Measurements from ENCODE around the gene CHGA. TPM values are rescaled to one million over a fixed set of nuclear protein-coding genes. Genes with fewer than 3 reads are reported as not detected.

CHGA gene
- polyA plus RNA-seq, 2 of the 4 experiments (the other 2 are of a cell fraction) = 0.32 to 0.70 TPM

DNA sequence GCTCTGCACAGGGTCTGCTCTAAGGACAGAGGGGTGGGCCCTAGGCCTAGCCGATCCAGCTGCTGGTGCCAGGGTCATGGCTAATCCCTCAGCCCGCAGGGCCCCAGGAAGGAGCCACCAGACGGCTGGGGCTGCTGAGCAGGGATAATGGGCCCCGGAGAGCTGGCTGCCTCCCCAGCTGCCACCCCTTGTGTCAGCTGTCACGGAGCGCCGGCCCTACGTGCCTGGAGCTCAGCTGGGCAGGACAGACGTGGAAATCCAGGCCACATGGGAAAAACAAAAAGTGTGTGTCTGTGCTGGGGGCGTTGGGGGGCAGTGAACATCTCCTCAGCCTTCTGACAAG is 36.2 kb downstream of the CHGA start:
- FAIRE-seq (no peak), ATAC-seq (no peak), DNase-seq (ENCODE audit: low read depth in 1 of 2, low spot score in 1 of 2) (no peak)
- WGBS (ENCODE audit: missing lambda C conversion rate) = 88% methylated on average over 6 of the region's 10 CpGs
- no peak overlapping the region for H3K27ac ChIP-seq
- ChIA-PET CTCF (interaction anchor here (0.8 to 11.9 kb wide), 5 partner anchors 7 to 173 kb away, joined by 3 to 96 read pairs (median 3); no protein-coding TSS in a partner anchor), POLR2A (no interaction called here)
- no peak for TF ChIP-seq JUNB (IDR thresholded peaks at IDR 0.05)
- TF ChIP-seq, protein P1, sequence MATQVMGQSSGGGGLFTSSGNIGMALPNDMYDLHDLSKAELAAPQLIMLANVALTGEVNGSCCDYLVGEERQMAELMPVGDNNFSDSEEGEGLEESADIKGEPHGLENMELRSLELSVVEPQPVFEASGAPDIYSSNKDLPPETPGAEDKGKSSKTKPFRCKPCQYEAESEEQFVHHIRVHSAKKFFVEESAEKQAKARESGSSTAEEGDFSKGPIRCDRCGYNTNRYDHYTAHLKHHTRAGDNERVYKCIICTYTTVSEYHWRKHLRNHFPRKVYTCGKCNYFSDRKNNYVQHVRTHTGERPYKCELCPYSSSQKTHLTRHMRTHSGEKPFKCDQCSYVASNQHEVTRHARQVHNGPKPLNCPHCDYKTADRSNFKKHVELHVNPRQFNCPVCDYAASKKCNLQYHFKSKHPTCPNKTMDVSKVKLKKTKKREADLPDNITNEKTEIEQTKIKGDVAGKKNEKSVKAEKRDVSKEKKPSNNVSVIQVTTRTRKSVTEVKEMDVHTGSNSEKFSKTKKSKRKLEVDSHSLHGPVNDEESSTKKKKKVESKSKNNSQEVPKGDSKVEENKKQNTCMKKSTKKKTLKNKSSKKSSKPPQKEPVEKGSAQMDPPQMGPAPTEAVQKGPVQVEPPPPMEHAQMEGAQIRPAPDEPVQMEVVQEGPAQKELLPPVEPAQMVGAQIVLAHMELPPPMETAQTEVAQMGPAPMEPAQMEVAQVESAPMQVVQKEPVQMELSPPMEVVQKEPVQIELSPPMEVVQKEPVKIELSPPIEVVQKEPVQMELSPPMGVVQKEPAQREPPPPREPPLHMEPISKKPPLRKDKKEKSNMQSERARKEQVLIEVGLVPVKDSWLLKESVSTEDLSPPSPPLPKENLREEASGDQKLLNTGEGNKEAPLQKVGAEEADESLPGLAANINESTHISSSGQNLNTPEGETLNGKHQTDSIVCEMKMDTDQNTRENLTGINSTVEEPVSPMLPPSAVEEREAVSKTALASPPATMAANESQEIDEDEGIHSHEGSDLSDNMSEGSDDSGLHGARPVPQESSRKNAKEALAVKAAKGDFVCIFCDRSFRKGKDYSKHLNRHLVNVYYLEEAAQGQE (IDR thresholded peaks at IDR 0.05) = no peak
- TF ChIP-seq, protein P2, sequence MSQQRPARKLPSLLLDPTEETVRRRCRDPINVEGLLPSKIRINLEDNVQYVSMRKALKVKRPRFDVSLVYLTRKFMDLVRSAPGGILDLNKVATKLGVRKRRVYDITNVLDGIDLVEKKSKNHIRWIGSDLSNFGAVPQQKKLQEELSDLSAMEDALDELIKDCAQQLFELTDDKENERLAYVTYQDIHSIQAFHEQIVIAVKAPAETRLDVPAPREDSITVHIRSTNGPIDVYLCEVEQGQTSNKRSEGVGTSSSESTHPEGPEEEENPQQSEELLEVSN (IDR thresholded peaks at IDR 0.05; ENCODE audit: borderline replicate concordance, low read depth) = no peak
- no peak overlapping the region for H3K4me3 ChIP-seq
- no peak overlapping the region for H3K4me2 ChIP-seq
- no peaks in the 10 kb centered on the region for H3K9me3 ChIP-seq
- peaks cover 36% of the 10 kb centered on the region for H3K4me1 ChIP-seq

DNA sequence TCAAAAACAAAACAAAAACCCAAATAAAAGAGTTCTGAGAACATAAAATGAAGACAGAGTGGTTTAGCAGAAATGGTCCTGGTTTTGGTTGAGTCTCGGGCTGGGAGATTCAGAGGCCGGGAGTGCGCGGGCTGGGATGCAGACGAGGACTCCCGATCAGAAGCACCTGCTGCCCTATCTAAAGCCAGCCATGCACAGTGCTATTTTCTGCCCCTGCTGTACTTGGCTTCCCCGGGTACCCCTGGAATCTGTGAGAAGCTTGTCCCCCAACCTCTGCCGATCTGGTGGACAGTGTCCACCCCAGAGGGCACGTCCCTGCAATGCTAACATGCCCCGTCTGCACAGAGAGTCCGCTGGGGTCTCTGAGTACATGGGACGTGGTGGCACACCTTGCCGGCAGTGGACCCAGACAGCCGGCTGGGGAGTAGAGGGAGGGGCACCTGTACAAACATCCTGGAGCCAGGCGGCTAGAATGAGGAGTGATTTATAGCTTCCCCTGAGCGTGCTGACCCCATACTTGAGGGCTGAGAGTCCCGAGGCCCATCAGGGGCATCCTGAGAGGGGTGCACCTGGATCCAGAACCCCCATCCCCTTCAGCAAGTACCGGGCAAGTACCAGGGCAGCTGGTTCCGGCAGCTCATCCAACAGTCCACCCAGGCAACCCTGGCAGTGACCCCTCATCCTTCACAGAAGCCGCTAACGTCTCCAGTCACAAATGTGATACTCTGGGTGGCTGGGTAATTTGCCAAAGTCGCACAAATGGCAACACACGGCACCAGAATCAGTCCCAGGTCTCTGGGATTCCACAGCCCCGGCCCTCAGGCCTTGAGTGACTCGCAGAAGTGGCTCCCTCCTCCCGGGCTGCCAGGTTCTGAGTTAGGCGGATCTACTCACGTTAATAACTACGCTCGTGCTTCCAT is 37.1 kb downstream of the CHGA start:
- 91% methylated on average over 28 of the region's 30 CpGs for WGBS (ENCODE audit: missing lambda C conversion rate)
- Histone ChIP-seq H3K27ac (peak overlapping the region in 1 of 2 experiments; percentile 72; a peak in 2 of 6 replicates), H3K4me1 (peaks cover 44% of the 10 kb centered on the region), H3K4me2 (no peak overlapping the region), H3K9me3 (no peaks in the 10 kb centered on the region), H3K4me3 (no peak overlapping the region)
- DNase-seq (ENCODE audit: low read depth in 1 of 2, low spot score in 1 of 2) (no peak), FAIRE-seq (no peak), ATAC-seq (no peak)
- TF ChIP-seq, protein P3, sequence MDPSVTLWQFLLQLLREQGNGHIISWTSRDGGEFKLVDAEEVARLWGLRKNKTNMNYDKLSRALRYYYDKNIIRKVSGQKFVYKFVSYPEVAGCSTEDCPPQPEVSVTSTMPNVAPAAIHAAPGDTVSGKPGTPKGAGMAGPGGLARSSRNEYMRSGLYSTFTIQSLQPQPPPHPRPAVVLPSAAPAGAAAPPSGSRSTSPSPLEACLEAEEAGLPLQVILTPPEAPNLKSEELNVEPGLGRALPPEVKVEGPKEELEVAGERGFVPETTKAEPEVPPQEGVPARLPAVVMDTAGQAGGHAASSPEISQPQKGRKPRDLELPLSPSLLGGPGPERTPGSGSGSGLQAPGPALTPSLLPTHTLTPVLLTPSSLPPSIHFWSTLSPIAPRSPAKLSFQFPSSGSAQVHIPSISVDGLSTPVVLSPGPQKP (IDR thresholded peaks at IDR 0.05; ENCODE audit: low read depth, low read length) = no peak
- no peak for TF ChIP-seq TP53 (CRISPR knock-in tag; IDR thresholded peaks at IDR 0.05)
- no peak for TF ChIP-seq FOSB (CRISPR knock-in tag; IDR thresholded peaks at IDR 0.05)
- TF ChIP-seq ESRRA (IDR thresholded peaks at IDR 0.05; ENCODE audit: borderline replicate concordance, low read length) = no peak
- TF ChIP-seq NPAS2 (CRISPR knock-in tag; IDR thresholded peaks at IDR 0.05; ENCODE audit: borderline replicate concordance) = no peak
- TF ChIP-seq CHD4 (IDR thresholded peaks at IDR 0.05; ENCODE audit: borderline replicate concordance) = no peak
- TF ChIP-seq RARB (CRISPR knock-in tag; IDR thresholded peaks at IDR 0.05) = no peak
- no peak for TF ChIP-seq HOXB13 (CRISPR knock-in tag; IDR thresholded peaks at IDR 0.05; ENCODE audit: low read depth)
- TF ChIP-seq, protein P4, sequence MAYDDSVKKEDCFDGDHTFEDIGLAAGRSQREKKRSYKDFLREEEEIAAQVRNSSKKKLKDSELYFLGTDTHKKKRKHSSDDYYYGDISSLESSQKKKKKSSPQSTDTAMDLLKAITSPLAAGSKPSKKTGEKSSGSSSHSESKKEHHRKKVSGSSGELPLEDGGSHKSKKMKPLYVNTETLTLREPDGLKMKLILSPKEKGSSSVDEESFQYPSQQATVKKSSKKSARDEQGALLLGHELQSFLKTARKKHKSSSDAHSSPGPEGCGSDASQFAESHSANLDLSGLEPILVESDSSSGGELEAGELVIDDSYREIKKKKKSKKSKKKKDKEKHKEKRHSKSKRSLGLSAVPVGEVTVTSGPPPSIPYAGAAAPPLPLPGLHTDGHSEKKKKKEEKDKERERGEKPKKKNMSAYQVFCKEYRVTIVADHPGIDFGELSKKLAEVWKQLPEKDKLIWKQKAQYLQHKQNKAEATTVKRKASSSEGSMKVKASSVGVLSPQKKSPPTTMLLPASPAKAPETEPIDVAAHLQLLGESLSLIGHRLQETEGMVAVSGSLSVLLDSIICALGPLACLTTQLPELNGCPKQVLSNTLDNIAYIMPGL (CRISPR knock-in tag; IDR thresholded peaks at IDR 0.05; ENCODE audit: borderline replicate concordance) = no peak
- no peak for TF ChIP-seq JUNB (IDR thresholded peaks at IDR 0.05)
- no peak for TF ChIP-seq BHLHE40 (IDR thresholded peaks at IDR 0.05; ENCODE audit: low read depth, low read length)
- TF ChIP-seq PHF8 (IDR thresholded peaks at IDR 0.05; ENCODE audit: borderline replicate concordance, low read depth) = no peak
- TF ChIP-seq, protein P5, sequence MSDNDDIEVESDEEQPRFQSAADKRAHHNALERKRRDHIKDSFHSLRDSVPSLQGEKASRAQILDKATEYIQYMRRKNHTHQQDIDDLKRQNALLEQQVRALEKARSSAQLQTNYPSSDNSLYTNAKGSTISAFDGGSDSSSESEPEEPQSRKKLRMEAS (IDR thresholded peaks at IDR 0.05) = no peak
- no peak for TF ChIP-seq MYC (IDR thresholded peaks at IDR 0.05; ENCODE audit: borderline replicate concordance, low read length)
- TF ChIP-seq EHMT2 (IDR thresholded peaks at IDR 0.05; ENCODE audit: low read depth) = no peak
- TF ChIP-seq RFX5 (IDR thresholded peaks at IDR 0.05) = no peak
- no peak for TF ChIP-seq TFCP2L1 (CRISPR knock-in tag; IDR thresholded peaks at IDR 0.05)
- TF ChIP-seq ZC3H11A (IDR thresholded peaks at IDR 0.05) = no peak
- TF ChIP-seq, protein P6, sequence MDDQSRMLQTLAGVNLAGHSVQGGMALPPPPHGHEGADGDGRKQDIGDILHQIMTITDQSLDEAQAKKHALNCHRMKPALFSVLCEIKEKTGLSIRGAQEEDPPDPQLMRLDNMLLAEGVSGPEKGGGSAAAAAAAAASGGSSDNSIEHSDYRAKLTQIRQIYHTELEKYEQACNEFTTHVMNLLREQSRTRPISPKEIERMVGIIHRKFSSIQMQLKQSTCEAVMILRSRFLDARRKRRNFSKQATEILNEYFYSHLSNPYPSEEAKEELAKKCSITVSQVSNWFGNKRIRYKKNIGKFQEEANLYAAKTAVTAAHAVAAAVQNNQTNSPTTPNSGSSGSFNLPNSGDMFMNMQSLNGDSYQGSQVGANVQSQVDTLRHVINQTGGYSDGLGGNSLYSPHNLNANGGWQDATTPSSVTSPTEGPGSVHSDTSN (IDR thresholded peaks at IDR 0.05) = no peak
- TF ChIP-seq, protein P7, sequence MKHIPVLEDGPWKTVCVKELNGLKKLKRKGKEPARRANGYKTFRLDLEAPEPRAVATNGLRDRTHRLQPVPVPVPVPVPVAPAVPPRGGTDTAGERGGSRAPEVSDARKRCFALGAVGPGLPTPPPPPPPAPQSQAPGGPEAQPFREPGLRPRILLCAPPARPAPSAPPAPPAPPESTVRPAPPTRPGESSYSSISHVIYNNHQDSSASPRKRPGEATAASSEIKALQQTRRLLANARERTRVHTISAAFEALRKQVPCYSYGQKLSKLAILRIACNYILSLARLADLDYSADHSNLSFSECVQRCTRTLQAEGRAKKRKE (CRISPR knock-in tag; IDR thresholded peaks at IDR 0.05; ENCODE audit: low read depth) = no peak
- ChIA-PET CTCF (interaction anchor here (0.8 to 11.9 kb wide), 6 partner anchors 8 to 200 kb away, joined by 3 to 96 read pairs (median 4); no protein-coding TSS in a partner anchor), POLR2A (no interaction called here)
